Activated CD4-positive, alpha-beta T cell treated with anti-CD3 and anti-CD28 coated beads, Interleukin-2, amount 50 U/mL, for 1 hour (primary cell): ENCODE data around the gene DNAJC11.

Experiments
- DNase-seq: peaks from one replicate; pipeline ENCODE4 v3.0.0-alpha.2; 2020

DNAJC11 gene

GRCh38 chr1:6596886-6597776 lies 104.5 kb downstream of the DNAJC11 start:
- no peak for DNase-seq

GRCh38 chr1:6596351-6596750 lies 105.3 kb downstream of the DNAJC11 start:
- DNase-seq, result no peak

GRCh38 chr1:6594977-6595740 lies 106.5 kb downstream of the DNAJC11 start:
- DNase-seq, result no peak

- no peak for DNase-seq
Measured at GRCh38 chr1:6593810-6594209, 107.8 kb downstream of the DNAJC11 start.

GRCh38 chr1:6592865-6593593 lies 108.6 kb downstream of the DNAJC11 start:
- no peak for DNase-seq

GRCh38 chr1:6592441-6592840 lies 109.2 kb downstream of the DNAJC11 start:
- DNase-seq, result no peak

DNA sequence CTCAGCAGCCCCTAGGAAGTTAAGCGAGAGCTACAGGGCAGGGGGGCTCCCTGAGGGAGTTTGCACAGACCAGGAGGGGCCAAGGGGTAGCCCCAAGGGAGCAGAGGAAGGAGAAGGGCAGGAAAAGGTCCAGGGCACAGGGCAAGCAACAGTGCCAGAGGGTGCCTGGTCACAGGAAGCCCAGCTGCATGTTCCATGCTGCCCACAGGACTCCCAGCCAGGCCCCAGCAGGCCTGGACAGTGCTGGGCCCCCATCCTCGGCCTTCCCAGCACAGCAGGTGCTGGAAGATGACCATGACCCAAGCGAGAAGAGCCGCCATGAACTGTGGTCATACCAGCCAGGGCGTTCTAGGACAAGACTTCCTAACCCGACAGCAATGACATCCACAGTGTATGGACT lies 110.0 kb downstream of the DNAJC11 start:
- no peak for DNase-seq

GRCh38 chr1:6591222-6591621 lies 110.4 kb downstream of the DNAJC11 start:
- DNase-seq, result no peak

DNA sequence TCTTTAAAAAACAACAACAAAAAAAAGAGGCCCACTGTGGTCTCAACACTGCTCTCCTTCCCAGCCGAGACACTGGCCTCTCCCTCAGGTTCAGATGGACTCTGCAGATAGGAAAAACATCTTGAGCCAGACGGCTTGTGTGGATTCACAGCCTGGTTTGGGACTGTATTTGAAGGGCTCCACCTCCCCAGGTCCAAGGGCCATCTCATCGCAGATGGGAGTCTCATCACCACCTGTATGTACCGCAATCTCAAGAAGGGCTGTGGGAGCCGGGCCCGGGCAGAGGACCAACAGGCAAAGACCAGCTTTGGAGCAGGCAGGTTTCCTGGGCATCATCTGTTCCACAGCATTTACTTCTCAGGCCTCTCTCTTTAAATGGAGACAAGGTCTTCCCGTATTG lies 111.6 kb downstream of the DNAJC11 start:
- no peak for DNase-seq

- no peak for DNase-seq
Measured at GRCh38 chr1:6588893-6589520, 112.6 kb downstream of the DNAJC11 start.

DNA sequence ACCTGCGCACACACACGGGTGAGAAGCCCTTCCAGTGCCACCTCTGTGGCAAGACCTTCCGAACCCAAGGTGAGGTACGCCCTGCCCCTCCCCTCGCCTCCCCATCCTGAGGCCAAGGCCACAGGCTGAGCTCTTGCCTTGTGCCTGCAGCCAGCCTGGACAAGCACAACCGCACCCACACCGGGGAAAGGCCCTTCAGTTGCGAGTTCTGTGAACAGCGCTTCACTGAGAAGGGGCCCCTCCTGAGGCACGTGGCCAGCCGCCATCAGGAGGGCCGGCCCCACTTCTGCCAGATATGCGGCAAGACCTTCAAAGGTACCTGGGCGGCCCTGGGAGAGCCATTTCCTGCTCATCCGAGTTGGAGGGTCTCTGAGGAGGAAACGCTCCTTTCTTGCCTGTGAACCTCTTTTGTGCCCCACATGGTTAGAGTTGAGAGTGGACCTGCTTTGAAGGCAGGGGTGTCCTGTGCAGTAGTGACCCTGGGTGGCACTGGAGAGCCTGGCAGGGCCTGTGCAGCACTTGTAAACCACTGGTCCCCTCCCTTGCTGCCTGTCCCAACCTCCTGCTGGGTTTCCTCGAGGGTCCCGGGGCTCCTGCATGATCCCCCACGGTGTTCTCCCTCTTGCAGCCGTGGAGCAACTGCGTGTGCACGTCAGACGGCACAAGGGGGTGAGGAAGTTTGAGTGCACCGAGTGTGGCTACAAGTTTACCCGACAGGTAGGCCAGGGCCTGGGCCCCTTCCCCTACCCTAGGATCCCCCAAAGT lies 113.3 kb downstream of the DNAJC11 start:
- no peak for DNase-seq

- DNase-seq, result no peak
Measured at GRCh38 chr1:6587261-6588005, 114.2 kb downstream of the DNAJC11 start.

- no peak for DNase-seq
Measured at GRCh38 chr1:6586404-6586816, 115.2 kb downstream of the DNAJC11 start.

GRCh38 chr1:6585841-6586240 lies 115.8 kb downstream of the DNAJC11 start:
- DNase-seq, result no peak

- no peak for DNase-seq
Measured at GRCh38 chr1:6585081-6585722, 116.4 kb downstream of the DNAJC11 start.
